SU-DHL-6 (cell line): Measurements from ENCODE around the gene TFAP2C.

Source experiments
- EZH2phosphoT487 ChIP-seq: fragments of 200-600 bp; sonication (generic), shearing (Covaris generic); conservative IDR thresholded peaks from 2 replicates; pipeline ENCODE4 v1.6.1; 2018; ENCODE audit warnings: mild to moderate bottlenecking, antibody characterized with exemption, low read length, moderate library complexity, mixed read lengths
- TF ChIP-seq, protein P1 (sequence below): fragments of 200-600 bp; sonication (generic); IDR thresholded peaks from one replicate; pipeline ENCODE4 v1.5.1; 2017; ENCODE audit warnings: antibody characterized with exemption, mild to moderate bottlenecking, low read length, moderate library complexity; ENCODE audit not compliant: insufficient read depth, poor library complexity, severe bottlenecking

- TF ChIP-seq, protein P1, sequence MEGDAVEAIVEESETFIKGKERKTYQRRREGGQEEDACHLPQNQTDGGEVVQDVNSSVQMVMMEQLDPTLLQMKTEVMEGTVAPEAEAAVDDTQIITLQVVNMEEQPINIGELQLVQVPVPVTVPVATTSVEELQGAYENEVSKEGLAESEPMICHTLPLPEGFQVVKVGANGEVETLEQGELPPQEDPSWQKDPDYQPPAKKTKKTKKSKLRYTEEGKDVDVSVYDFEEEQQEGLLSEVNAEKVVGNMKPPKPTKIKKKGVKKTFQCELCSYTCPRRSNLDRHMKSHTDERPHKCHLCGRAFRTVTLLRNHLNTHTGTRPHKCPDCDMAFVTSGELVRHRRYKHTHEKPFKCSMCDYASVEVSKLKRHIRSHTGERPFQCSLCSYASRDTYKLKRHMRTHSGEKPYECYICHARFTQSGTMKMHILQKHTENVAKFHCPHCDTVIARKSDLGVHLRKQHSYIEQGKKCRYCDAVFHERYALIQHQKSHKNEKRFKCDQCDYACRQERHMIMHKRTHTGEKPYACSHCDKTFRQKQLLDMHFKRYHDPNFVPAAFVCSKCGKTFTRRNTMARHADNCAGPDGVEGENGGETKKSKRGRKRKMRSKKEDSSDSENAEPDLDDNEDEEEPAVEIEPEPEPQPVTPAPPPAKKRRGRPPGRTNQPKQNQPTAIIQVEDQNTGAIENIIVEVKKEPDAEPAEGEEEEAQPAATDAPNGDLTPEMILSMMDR: no peak
- no peak for TF ChIP-seq EZH2phosphoT487
Measured at GRCh38 chr20:56581701-56582100, 47.4 kb upstream of the TFAP2C start.
